Psoas muscle (tissue), 8 donors: ENCODE data around the gene ANKK1. TPM values are rescaled to one million over a fixed set of nuclear protein-coding genes. Genes with fewer than 3 reads are reported as not detected.

ENCODE experiments used
- ATAC-seq, 4 donors: fragments of 200-7000 bp; cut with Tn5 transposase; one replicate each; pipeline ENCODE4 v1.9.1; 2020; ENCODE audit warnings: moderate library complexity in 3 of 4, mild to moderate bottlenecking in 2 of 4
- DNase-seq, 2 donors: peaks; one replicate each; pipeline ENCODE4 v3.0.0-alpha.2; 2020
- H3K27ac ChIP-seq: fragments of 200-600 bp; one replicate; pipeline ENCODE4 v1.8.0; 2022
- H3K27me3 ChIP-seq, 3 donors: fragments of 200-600 bp in 1 of 3; one replicate each; pipeline versions ENCODE4 v1.6.1 to v1.8.0; 2013 to 2022; ENCODE audit warnings: low read length in 2 of 3, mild to moderate bottlenecking in 2 of 3, moderate library complexity in 1 of 3; ENCODE audit not compliant: insufficient read depth in 3 of 3
- H3K36me3 ChIP-seq, 2 donors: fragments of 200-600 bp in 1 of 2; one replicate each; pipeline versions ENCODE4 v1.6.1 to v1.8.0; 2013 to 2022; ENCODE audit warnings: low read depth in 1 of 2, mild to moderate bottlenecking in 1 of 2, moderate library complexity in 1 of 2; ENCODE audit not compliant: insufficient read depth in 1 of 2
- H3K4me1 ChIP-seq: fragments of 200-600 bp; one replicate; pipeline ENCODE4 v1.8.0; 2022
- H3K4me3 ChIP-seq: fragments of 200-600 bp; one replicate; pipeline ENCODE4 v1.8.0; 2022; ENCODE audit warnings: mild to moderate bottlenecking
- H3K9me3 ChIP-seq: fragments of 200-600 bp; one replicate; pipeline ENCODE4 v1.8.0; 2022
- CTCF ChIP-seq: fragments of 200-600 bp; IDR thresholded peaks from one replicate; pipeline ENCODE4 v1.8.0; 2022; ENCODE audit warnings: antibody characterized with exemption
- WGBS, 3 donors: extraction: QIAGEN DNeasy Blood & Tissue Kit; methylation state at CpG; one replicate each; pipeline versions ENCODE4 v1.1.6 to v1.1.7; 2013; 5-methylcytosine and 5-hydroxymethylcytosine counted together
- intact Hi-C, 2 donors: fragments of 100-400 bp; cut with DNase I; formaldehyde crosslinking; loops; one replicate each; pipeline versions ENCODE4 v1.11.0 to v1.14.2; 2022
- polyA plus RNA-seq, 3 donors: library from polyadenylated mRNA; stranded (reverse); fragments of 200-250 nt; gene quantifications; one replicate each; pipeline ENCODE4 v1.2.3, GENCODE V29; 2013
- total RNA-seq, 4 donors: library from RNA; stranded (reverse); fragmentation: NEBNext Ultra II Directional in 2 of 4; extraction: Animal tissue kit (Norgen Biotek cat#: 25700) in 2 of 4; gene quantifications; one replicate each; pipeline versions ENCODE4 v1.2.1 to v1.2.4, GENCODE V29; 2021 to 2023
- donor health status: healthy with polysubstance abuse.
- donor health status: DM: no; HTN: no; CAD: no; lungs with moderate emphysema.
- donor health status: Bipolar disorder and iron deficiency.
- donor health status: healthy.
- donor health status: DM: yes; HTN: yes; CAD: no.
- donor health status: DM: no; HTN: no; CAD: no.
- donor health status: DM: no; HTN: no; CAD: no.
- donor health status: DM: yes; HTN: yes; CAD: no.

Gene ANKK1
- total and polyA plus RNA-seq, 7 donors: 0.04 to 0.34 (median 0.29) TPM; not detected in 2

- no peak for ATAC-seq
- no peak overlapping the region for H3K4me3 ChIP-seq
- H3K9me3 ChIP-seq: no peaks in the 10 kb centered on the region
- intact Hi-C loops: loop anchor here in 1 of 2 donors (2.0 kb wide), 1 partner anchor 74 kb away; no protein-coding TSS in a partner anchor
- no peak overlapping the region for H3K27ac ChIP-seq
- no peaks in the 10 kb centered on the region for H3K36me3 ChIP-seq
- no peak for TF ChIP-seq CTCF
- DNase-seq: no peak
- H3K4me1 ChIP-seq: no peaks in the 10 kb centered on the region
- no peaks in the 10 kb centered on the region for H3K27me3 ChIP-seq
- 44 to 51% (median 47%) methylated on average over 7 of the region's 7 CpGs for WGBS, 3 donors
Measured at GRCh38 chr11:113444502-113445123, 57.0 kb downstream of the ANKK1 start.

- ATAC-seq (no peak), DNase-seq (no peak)
- H3K4me1 ChIP-seq: no peaks in the 10 kb centered on the region
- H3K9me3 ChIP-seq: no peaks in the 10 kb centered on the region
- no peaks in the 10 kb centered on the region for H3K27me3 ChIP-seq
- no peak overlapping the region for H3K27ac ChIP-seq
- H3K36me3 ChIP-seq: no peaks in the 10 kb centered on the region
- no peak overlapping the region for H3K4me3 ChIP-seq
- WGBS, 3 donors: 81 to 87% (median 84%) methylated on average over 6 of the region's 6 CpGs
- TF ChIP-seq CTCF: no peak
- intact Hi-C loops: no loop called here
Measured at GRCh38 chr11:113446112-113446511, 58.5 kb downstream of the ANKK1 start.

GRCh38 chr11:113446938-113447337 lies 59.4 kb downstream of the ANKK1 start:
- no peaks in the 10 kb centered on the region for H3K27me3 ChIP-seq
- H3K9me3 ChIP-seq: no peaks in the 10 kb centered on the region
- H3K36me3 ChIP-seq: no peaks in the 10 kb centered on the region
- H3K27ac ChIP-seq: no peak overlapping the region
- no peak for TF ChIP-seq CTCF
- H3K4me3 ChIP-seq: no peak overlapping the region
- intact Hi-C loops: no loop called here
- 71 to 76% (median 73%) methylated on average over 6 of the region's 6 CpGs for WGBS, 3 donors
- DNase-seq (no peak), ATAC-seq (no peak)
- H3K4me1 ChIP-seq: no peaks in the 10 kb centered on the region

- no peaks in the 10 kb centered on the region for H3K4me1 ChIP-seq
- WGBS, 3 donors: 73 to 86% (median 73%) methylated on average over 8 of the region's 8 CpGs
- H3K36me3 ChIP-seq: no peaks in the 10 kb centered on the region
- TF ChIP-seq CTCF: no peak
- ATAC-seq (no peak), DNase-seq (no peak)
- no peak overlapping the region for H3K27ac ChIP-seq
- intact Hi-C loops: no loop called here
- no peaks in the 10 kb centered on the region for H3K9me3 ChIP-seq
- no peak overlapping the region for H3K4me3 ChIP-seq
- H3K27me3 ChIP-seq: no peaks in the 10 kb centered on the region
Measured at GRCh38 chr11:113447621-113448315, 60.2 kb downstream of the ANKK1 start.
